NCI-H2196 (cell line): ENCODE measurements around the gene ICAM4.
A peak's percentile ranks its signal among the peaks of the same experiment; 100 is the strongest.

Experiments used
- DNase-seq: peaks from one replicate; lab custom pipeline; 2025; ENCODE audit not compliant: unreplicated experiment; lab: John Stamatoyannopoulos, UW

ICAM4 gene

DNA sequence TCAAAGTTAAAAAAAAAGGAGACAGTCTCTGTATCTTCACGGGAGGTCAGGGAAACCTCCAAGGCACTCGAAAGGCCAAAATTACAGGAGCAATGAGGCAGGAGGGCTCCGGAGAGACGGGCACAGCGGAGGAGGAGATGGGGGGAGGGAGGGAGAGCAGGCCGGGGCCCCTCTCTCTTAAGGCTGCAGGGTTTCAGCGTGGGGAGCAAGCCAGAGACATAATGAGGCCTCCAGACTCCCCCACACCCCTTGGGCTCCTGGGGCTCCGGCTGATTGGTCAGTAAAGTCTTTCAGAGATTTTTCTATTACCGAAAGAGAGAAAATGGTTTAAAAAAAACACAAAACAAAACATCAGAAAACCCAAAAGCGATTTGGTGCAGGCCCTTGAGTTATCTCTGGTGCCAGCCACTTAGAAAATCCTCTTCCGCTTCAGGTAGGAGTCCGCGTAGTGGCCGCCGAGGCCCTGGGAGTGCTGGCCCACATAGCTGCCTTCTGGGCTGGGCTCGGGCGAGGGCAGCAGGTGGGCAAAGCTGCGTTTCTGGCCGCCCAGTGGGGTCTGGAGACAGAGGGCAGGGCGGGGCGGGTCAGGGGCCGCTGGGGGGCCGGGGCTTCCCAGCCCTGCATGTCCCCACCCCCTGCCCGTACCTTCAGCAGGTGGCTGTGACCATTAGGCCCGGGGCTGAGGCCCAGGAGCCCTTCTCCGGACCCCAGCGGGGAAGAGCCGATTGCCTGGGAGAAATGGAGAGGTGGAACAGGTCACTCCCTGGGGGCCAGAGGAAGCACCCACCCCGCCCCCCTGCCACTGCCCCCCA, 30.5 kb downstream of the ICAM4 start:
- DNase-seq, result no peak

DNA sequence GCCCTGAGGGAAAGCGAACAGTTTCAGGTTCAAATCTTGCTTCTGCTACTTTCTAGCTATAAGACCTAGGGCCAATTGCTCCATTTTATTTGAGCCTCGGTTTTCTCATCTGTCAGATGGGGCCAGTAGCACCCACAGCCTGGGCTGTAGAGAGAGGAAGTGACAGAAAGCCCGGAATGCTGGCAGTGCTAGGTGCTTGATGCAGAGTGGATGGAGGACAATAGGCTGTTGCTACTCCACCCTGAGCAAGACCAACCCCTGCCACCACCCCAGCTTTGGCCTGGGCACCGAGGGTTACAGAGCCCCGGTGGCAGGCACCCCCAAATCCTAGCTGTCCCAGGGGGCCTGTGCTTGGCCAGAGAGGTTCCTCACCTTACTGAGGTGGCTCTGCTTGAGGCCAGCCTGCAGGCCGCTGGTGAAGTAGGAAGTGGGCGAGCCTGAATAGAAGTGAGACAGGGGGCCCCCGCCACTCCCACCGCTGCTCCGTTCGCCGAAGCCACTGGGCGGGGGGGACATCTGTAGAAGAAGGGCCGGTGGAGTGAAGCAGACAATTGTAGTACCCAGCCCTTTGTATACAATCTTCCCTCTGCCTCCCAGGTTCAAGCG, 31.2 kb downstream of the ICAM4 start:
- no peak for DNase-seq

DNA sequence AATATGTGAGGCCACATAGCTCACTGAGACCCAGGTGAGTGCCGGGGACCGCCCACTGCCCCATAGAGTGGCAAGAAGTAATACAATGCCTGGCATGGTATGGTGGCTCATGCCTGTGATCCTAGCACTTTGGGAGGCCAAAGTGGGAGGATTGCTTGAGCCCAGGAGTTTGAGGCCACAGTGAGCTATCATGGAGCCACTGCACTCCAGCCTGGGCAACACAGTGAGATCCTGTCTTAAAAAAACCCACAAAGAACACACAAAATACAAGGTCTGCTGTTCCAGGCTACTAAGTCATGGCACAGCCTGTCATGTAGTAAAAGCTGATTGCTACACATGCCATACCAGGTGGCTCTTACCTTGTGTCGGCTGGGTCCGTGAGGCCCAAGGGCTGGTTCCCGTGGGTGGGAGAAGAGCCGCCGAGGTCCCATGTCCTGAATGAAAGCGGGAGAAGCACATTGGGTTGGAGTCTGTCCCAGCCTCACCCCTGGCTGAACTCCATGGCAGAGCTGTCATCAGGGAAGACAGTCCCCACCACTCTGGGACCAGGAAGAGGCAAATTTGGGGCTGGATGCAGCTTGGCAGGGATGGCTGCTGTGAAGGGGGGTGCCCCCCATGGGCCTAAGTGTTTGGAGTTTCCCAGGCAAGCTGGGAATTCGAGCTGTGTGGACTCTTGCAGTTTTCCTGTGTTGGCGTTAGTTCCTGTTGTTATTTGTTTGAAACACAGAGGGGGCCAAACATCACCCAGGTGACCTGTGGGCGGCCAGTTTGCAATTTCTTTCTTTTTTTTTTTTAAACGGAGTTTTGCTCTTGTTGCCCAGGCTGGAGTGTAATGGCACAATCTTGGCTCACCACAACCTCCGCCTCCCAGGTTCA, 32.3 kb downstream of the ICAM4 start:
- no peak for DNase-seq

DNA sequence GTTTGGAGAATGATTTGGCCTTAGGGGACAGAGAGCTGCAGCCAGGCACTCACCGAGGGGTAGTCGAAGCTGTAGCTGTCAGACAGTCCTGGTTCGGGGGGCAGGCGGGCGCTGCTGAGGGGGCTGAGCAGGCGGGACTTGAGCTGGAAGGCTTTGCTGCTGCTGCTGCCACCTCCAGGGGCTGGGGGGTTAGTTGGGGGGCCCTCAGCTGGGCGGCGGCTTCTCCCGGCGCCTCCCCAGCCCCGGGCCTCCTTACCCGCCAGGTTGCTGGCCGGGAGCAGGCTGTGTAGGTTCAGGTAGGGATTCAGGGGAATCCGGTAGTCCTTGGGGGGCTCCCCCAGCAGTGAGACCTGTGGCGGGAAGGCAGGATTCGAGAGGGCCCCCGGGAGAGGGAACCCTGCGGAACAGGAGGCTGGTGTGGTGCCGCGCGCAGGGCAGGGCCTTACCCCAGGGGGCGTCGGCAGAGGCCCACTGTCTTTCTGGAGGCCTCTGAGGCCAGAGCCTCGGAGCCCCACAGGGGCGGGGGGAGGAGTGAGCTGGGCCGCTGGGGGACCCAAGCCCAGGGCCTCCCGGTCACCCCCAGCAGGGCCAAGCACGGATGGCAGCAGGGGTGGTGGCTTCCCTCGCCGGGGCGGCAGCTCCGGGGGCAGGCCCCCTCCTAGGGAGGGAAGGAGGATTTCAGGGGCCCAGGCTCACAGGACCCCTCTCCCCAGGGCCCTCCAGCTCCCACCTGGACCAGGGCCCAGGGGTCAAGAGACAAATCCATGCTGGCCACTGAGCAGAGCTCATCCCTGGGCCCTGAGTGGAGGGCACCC, 34.1 kb downstream of the ICAM4 start:
- DNase-seq, result no peak

DNA sequence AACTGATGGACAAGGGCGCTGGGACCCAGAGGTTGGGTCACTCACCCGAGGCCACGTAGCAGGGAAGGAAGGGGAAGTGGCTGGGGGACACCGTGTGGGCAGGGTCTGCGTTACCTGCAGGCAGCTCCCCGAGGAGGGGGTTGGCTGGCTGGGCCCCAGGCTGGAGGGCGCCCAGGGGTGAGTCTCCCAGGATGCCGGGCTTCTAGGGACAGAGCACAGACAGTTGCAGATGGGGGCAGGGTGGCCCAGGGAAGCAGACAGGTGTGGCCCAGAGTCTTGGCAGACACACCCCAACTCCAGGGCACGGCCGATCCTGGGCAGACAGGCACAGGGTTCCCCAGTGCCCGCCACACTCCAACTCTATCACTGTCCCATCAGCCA, 34.7 kb downstream of the ICAM4 start:
- DNase-seq, result no peak

DNA sequence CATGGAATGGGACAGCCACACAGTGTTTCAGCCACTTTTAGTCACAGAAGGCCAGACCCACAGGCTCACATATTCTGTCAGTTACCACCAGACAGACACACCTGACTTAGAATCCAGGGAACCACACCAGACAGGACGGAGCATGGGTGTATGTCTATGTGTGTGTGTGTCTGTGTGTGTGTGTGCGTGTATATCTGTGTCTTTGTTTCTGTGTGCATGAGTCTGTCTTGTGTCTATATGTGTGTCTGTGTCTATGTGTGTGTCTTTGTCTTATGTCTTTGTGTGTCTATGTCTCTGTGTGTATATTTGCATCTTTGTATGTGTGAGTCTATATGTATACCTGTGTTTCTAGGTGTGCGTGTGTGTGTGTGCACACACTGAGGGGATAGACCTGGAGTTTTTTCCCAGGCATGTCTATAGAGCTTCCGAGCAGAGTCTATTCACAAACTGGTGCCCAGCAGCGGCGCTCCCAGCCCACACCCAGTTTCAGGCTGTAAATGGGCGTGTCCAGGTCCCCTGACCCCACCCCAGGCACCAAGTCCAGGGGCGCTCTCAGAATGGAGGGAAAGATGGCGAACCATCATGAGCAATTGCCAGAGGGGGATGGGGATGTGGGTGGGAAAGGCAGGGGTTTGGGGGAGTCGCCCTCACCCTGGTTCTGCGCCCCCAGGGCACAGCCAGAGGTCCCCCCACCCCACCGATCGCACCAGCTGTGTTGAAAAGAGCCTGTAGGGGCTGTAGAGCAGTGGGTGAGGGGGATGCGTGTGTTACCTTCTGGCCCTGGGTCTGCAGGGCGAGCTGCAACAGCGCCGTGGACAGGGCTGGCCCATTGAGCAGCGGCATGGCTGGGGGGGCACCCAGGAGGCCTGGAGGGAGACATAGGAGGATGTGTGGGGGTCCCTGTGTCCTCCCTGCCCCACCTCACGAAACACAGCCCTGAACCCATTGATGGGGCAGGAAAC, 35.4 kb downstream of the ICAM4 start:
- DNase-seq, result no peak

DNA sequence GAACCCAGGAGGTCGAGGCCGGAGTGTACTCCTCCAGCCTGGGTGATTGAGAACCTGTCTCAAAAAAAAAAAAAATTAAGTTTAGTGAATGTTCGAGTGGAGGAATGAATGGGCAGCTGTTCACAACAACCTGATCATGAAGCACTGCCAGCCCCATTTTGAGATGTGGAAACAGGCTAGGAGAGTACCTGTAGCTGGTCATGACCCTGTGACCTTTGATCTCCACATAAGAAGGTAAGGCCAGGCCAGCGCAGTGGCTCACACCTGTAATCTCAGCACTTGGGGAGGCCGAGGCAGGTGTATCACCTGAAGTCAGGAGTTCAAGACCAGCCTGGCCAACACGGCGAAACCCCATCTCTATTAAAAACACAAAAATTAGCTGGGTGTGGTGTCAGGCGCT, 39.0 kb downstream of the ICAM4 start:
- no peak for DNase-seq

DNA sequence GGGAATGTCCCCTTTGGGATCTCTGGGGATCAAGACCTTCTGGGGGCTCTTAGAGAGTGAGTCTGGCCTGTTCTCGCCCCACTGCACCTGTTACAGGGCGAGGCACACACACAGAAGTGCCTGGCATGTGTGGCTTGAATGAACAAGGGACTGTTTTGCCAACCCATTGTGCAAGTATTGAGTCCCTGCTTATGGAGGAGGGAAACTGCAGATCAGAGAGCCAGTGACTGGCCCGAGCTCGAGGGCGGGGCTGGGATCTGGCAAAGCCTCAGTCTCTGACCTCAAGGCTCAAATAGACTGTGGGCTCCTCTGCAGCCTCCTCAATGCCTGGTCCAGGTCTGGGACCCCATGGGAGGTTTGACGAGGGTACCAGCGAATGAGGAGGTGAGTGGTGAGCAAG, 41.0 kb downstream of the ICAM4 start:
- no peak for DNase-seq

DNA sequence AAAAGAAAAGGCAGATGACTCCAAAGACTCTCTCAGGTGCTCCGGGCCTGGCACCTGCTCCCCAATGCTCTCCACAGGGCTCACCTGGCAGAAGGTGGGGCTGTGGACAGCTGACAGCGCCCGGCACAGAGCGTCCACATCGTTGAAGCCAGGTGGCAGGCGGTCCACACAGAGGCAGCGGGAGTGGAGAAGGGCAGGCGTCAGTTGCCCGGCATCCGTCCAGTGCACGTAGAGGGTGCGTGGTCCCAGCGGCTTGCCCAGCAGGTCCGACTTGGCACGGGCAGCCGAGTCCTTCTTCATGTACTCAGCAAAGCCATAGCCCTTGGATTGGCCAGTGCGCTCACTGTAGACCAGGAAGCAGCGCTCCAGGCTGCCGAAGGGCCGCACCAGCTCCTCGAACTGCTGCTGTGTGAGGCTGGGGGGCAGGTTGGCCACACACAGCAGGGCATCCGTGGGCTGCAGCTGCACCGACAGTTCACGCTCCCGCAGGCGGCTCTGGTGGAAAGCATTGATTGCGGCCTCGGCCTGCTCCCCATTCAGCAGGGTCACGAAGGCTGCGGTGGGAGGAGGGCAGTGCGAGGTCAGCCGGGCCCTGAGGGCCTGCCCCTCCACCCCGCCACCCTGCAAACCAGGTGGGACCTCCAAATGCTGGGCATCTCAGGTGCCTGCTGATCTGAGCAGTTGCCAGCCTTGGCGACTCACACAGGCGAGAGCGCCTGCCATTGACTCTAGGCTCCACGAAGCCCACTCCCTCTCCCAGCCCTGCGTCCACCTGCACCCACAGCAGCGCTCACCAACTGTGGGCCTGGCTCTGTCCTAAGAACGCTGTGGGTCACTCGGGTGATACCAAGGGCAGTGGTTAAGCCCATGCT, 42.0 kb downstream of the ICAM4 start:
- DNase-seq, result no peak

DNA sequence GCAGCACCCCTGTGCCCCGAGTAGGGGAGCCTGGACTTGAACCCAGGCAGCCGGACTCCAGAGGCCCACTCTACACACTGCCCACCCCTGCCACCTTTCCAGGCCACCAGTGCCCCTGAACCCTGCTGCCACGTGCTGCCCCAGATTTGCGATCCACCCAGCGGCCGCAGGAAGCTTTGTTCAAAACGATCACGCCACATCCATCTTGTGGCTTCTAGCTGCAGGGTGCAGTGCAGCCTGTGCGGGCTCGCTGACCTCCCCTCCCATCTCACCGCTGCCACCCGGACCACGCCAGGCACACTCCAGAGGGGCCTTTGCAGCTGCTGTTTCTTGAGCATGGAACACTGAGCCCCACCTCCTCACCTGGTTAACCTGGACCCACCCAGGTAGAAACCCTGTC, 42.8 kb downstream of the ICAM4 start:
- no peak for DNase-seq

DNA sequence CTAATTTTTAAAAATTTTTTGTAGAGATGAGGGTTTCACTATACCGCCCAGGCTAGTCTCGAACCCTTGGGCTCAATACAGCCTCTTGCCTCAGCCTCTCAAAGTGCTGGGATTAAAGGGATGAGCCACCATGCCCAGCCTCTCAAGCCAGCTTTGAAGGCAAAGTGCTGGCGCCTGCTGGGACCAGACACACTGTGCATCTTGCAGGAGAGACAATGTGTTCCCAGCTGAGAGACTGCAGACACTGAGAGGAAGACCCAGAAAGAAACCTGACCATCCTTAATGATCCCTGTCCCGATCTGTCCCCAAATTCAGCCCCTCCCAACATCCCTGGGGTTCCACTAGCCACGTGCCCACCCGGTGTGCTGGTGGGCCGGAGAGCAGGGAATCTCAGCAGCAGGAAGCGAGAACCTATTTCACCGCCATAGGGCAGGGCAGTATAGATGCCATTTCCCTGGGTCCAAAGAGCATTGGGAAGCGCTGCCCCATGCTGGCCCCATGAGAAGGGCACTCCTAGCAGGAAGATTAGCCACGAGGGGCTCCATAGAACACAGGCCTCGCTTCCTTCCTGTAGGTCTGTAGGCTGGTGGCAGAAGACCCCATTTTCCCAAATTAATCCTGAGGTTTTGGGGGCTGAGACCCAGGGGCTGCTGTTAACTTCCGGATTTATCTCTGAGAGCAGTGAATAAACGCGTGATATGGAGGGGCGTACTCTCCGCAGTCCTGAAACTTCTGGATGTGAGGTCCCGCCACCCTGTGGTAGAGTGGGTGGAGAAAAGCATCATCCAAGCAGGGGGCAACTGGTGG, 45.6 kb downstream of the ICAM4 start:
- DNase-seq, result no peak

DNA sequence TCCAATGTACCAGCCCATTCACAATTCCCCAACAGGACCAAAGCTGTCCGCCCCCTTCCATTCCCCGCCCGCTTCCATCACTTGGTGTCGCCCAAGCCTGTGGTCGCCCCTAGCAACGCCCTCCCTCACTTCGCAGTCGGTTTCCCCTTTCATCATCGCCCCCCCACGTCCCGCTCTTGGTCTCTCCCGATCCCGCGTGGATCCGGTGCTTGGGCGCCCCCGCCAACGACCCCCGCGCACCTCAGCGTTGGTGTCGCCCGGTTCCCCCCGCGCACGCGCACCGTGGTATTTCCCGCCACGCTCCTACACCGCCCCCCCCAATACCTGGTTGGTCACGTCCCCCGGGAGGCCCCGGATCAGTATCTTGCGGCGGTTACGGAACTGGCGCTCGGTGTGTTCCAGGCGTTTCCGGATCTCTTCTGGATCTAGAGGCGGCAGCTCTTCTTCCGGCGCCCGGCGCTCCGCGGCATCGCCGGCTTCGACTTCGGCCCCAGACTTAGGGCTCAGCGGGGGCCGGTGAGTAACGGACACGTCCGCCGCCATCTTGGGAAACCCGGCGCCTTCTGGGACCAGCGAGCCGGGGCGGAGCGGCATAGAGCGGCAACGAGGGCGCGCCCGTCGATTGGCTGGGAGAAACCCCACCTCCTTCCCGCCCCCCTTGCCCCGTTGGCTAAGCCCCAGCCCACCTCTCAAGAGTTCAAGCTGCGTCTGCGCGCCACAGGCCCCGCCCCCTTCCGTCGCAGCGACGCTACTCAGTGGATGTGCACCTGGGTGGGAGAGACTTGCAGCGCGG, 46.4 kb downstream of the ICAM4 start, which contains the start of gene RAVER1:
Gene RAVER1 (minus strand): TSS at position 565 of the 793 bp plus-strand sequence. CDS start 22 bp downstream, at position 543.
- peak; percentile 96 for DNase-seq

DNA sequence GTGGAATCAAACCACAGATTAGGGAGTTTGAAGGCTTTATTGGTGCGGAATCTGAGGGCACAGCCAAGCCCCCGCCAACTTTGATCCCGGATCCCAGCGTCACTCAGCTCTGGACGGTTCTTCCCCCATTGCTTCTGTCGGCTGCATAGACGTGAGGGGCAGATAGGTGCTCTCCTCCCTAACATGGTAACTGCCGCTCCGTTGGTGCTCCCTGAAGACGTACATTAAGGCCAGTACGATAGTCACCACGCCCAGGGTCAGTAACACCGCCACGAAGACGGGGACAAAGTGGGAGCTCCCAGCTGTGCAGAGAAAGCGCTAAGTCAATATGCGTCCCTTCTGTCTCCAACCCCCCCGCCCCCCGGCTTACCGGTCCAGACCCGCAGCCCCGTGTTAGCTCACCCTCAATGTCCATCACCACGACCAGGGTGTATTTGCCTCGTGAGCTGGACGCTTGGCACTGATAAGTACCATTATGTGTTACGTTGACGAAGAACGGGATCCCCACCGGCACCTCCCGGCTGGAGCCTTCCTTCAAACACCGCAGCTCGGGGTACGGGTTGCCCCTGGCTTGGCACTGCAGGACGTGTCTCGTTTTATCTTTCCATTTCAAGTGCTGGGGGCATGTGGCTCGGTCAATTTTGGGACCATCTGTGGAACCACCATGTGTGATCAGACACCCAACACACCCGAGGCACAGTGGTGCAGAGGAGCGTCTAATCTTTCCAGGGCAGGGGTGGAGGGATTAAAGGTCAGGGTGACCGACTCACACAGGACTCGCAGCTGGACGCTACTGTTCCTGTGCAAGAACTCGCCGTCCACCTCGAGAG, 47.2 kb downstream of the ICAM4 start:
- DNase-seq, result peak; percentile 50

DNA sequence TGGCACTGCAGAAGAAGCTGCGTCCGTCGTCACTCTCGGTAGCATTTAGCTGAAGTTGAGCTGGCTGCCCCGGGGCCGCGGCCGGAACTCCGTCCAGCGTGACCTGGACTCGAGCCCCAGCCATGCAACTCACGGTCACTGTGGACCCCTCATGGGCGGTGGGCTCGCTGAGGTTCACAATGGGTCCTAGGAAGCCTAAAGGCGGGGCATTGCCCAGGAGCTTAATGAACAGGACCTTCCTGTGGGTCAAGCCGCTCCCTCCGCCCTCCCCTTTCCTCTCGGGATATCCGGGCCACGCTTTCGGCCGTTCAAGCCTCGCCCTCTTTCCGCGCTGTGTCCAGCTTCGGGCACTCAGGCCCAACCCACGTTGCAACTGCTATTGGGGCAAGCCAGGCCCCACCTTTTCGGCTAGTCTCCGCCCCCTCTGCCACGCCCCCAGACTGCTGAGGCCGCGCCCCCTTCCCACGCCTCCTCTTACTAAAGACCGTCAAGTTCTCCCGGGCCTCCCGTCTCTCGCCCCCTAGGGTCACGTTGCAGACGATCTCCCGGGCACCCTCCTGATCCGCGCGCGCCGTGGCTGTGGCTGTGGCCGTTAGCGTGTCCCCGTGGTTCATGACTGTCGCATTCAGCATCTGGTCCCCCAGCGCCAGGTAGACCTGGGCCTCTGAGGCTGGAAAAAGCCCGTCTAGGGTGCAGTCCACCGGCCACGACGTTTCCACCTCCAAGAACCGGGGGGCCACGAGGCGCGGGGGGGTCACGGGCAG, 48.0 kb downstream of the ICAM4 start:
- peak; percentile 89 for DNase-seq

DNA sequence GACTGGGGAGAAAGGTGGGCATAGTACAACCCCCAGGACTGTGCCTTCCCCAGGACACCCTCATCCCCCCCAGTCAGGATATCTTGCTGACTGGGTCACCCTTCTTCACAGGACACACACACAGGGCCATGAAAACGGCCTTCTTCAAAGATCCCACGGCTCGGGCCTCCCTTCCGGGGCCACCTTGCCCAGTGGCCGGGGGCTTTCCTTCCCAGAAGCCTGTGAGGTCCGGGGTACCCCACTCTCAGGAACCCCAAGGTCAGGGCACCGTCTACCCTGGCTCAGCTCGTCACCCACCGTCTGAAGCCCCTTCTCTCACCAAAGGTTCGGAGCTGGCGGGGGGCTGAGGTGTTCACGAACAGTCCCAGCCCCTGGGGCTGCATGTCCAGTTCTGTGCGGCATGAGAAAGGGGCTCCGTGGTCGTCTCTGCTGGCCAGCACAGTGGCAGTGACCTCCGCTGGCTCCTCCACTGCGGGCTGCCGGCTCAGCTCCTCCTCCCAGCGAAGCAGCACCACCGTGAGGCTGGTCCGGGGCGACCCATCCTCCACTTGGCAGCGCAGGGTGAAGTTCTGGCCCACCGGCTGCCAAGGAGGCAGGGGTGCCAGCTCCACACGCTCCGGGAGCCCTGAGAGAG, 48.7 kb downstream of the ICAM4 start:
- no peak for DNase-seq
